A375 (cell line): Measurements from ENCODE around the gene ADRB2. TPM values are rescaled to one million over a fixed set of nuclear protein-coding genes. Genes with fewer than 3 reads are reported as not detected.

Source experiments
- total RNA-seq: library from RNA; depleted of rRNA; stranded (reverse); fragments of >200 nt; shearing (Covaris generic); gene quantifications from 2 replicates; pipeline ENCODE4 v1.2.3, GENCODE V29; 2014; rRNA removed

The ADRB2 gene
- 11.4 and 17.7 TPM in 2 replicates for total RNA-seq

DNA sequence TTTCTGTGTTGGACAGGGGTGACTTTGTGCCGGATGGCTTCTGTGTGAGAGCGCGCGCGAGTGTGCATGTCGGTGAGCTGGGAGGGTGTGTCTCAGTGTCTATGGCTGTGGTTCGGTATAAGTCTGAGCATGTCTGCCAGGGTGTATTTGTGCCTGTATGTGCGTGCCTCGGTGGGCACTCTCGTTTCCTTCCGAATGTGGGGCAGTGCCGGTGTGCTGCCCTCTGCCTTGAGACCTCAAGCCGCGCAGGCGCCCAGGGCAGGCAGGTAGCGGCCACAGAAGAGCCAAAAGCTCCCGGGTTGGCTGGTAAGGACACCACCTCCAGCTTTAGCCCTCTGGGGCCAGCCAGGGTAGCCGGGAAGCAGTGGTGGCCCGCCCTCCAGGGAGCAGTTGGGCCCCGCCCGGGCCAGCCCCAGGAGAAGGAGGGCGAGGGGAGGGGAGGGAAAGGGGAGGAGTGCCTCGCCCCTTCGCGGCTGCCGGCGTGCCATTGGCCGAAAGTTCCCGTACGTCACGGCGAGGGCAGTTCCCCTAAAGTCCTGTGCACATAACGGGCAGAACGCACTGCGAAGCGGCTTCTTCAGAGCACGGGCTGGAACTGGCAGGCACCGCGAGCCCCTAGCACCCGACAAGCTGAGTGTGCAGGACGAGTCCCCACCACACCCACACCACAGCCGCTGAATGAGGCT, at the start of gene ADRB2:
TSS of gene ADRB2 (plus strand) at position 559 of the 686 bp plus-strand sequence. CDS start 221 bp downstream, outside the sequence.

Other genes with a start within 250 kb of the ADRB2 start
- not detected in 2 replicates for gene HTR4, start 172.1 kb upstream of the ADRB2 start, total RNA-seq
- gene SH3TC2, start 236.5 kb downstream of the ADRB2 start, total RNA-seq = 37.6 and 39.3 TPM in 2 replicates